ENCODE measurements around the gene RAB29. TPM values are rescaled to one million over a fixed set of nuclear protein-coding genes. Genes with fewer than 3 reads are reported as not detected.

The RAB29 gene
- total and polyA plus RNA-seq, 9 of the 15 experiments (the other 6 are each of a cell fraction or from before 2014, with no cell fraction given), result 6.3 to 17.6 (median 8.0) TPM

GRCh38 chr1:205770618-205771017 lies 4.7 kb downstream of the RAB29 start:
- Histone ChIP-seq H3K36me3 (ENCODE audit: control insufficient read depth, insufficient read depth, low read length) (no peaks in the 10 kb centered on the region), H3K4me3 (no peak overlapping the region), H2AFZ (ENCODE audit: low read depth, low read length) (no peak overlapping the region), H3K9me3 (replicated peaks; ENCODE audit: control insufficient read depth, insufficient read depth, low read depth, low read length) (no peaks in the 10 kb centered on the region), H3K9ac (ENCODE audit: insufficient read depth in 1 of 2, low read depth in 2 of 2, low read length in 2 of 2) (no peak overlapping the region), H3K27ac (ENCODE audit: extremely low read depth, low read depth, low read length) (no peak overlapping the region), H3K4me2 (ENCODE audit: insufficient read depth, low read length) (no peak overlapping the region), H3K27me3 (ENCODE audit: control insufficient read depth in 2 of 2, insufficient read depth in 2 of 2, low read length in 2 of 2) (no peaks in the 10 kb centered on the region), H3K79me2 (ENCODE audit: control insufficient read depth, insufficient read depth, low read length) (no peaks in the 10 kb centered on the region), H4K20me1 (replicated peaks; ENCODE audit: control insufficient read depth, insufficient read depth, low read length) (no peaks in the 10 kb centered on the region), H3K4me1 (replicated peaks in 1 of 2; ENCODE audit: control insufficient read depth in 2 of 2, insufficient read depth in 2 of 2, low read length in 2 of 2) (peaks cover 8% of the 10 kb centered on the region in 2 experiments; a peak in 4 of 5 replicates), H3K9me1 (ENCODE audit: control insufficient read depth, insufficient read depth, low read length) (no peaks in the 10 kb centered on the region)
- intact Hi-C loops (cut with micrococcal nuclease) (no loop called here), in situ Hi-C loops (cut with MboI) (no loop called here)
- no peak for TF ChIP-seq CBX1 (IDR thresholded peaks at IDR 0.05; ENCODE audit: low read depth)
- no peak for TF ChIP-seq CHD7 (IDR thresholded peaks at IDR 0.05; ENCODE audit: low read depth, low read length)
- TF ChIP-seq RUNX1 (IDR thresholded peaks at IDR 0.05; ENCODE audit: low read depth), result no peak
- TF ChIP-seq ZFP91 (CRISPR knock-in tag; IDR thresholded peaks at IDR 0.05), result no peak
- no peak for TF ChIP-seq CBFB (CRISPR knock-in tag; IDR thresholded peaks at IDR 0.05)
- TF ChIP-seq ZNF444 (CRISPR knock-in tag; IDR thresholded peaks at IDR 0.05), result no peak
- no peak for TF ChIP-seq HNRNPLL (IDR thresholded peaks at IDR 0.05; ENCODE audit: low read depth, low read length, poor library complexity, severe bottlenecking)
- TF ChIP-seq ZNF282 (CRISPR knock-in tag; IDR thresholded peaks at IDR 0.05), result no peak
- ATAC-seq (no peak), DNase-seq (ENCODE audit: extremely low read depth in 1 of 4, low spot score in 3 of 4) (no peak), FAIRE-seq (no peak)
- no TSS peak for BruUV-seq (replicated peaks)
- 61% methylated on average over 4 of the region's 4 CpGs for WGBS (ENCODE audit: insufficient coverage, low coverage, missing lambda C conversion rate)
- CTCF ChIA-PET (ENCODE audit: low intra/inter-chr PET ratio), result no interaction called here
- POLR2A ChIA-PET, result interaction anchor here (0.6 to 2.0 kb wide), 2 partner anchors 10 to 676 kb away, joined by 3 to 9 read pairs; no protein-coding TSS in a partner anchor

Data from K562 (cell line).